Measurements from ENCODE around the gene CLASRP. TPM values are rescaled to one million over a fixed set of nuclear protein-coding genes. Genes with fewer than 3 reads are reported as not detected.
"Not testable (repeated sequence)": the region's sequence is repeated elsewhere in the genome, so short reads cannot be mapped to it uniquely, and the experiment has no call there.

CLASRP gene
- total RNA-seq, 1 experiment from 2014 or later: 38.9 TPM

DNA sequence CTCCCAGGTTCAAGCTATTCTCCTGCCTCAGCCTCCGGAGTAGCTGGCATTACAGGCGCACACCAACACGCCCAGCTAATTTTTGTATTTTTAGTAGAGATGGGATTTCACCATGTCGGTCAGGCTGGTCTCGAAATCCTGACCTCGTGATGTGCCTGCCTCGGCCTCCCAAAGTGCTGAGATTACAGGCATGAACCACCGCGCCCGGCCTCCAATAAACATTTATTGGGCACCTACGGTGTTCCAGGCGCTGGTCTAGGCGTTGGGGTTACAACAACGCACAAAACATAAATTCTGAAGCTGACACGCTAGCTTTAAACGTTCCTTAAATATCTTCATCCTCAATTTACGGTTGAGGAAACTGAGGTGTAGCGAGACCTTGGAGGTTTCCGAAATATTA lies 38.2 kb upstream of the CLASRP start:
- Histone ChIP-seq H2AFZ (ENCODE audit: low read length) (peak overlapping the region; percentile 81; the same call in 1 of the 2 replicates), H3K9ac (ENCODE audit: low read length) (peak overlapping the region; percentile 11; the same call in 1 of the 2 replicates), H3K4me2 (ENCODE audit: low read length) (peak overlapping the region; percentile 90), H3K4me3 (ENCODE audit: low read length) (peak overlapping the region; percentile 61)
- H3F3A ChIP-seq (ENCODE audit: low read length, unreplicated experiment); H4K20me1 ChIP-seq (ENCODE audit: low read length); intact Hi-C loops (cut with micrococcal nuclease); H3K9me2 ChIP-seq (replicated peaks; ENCODE audit: low read length); H3K9me3 ChIP-seq (ENCODE audit: low read length); POLR2A ChIA-PET (ENCODE audit: unreplicated experiment); H3K27ac ChIP-seq (ENCODE audit: low read length); H3K79me2 ChIP-seq (ENCODE audit: low read length); H3K4me1 ChIP-seq (ENCODE audit: insufficient read depth, low read length); DNase-seq; H3K27me3 ChIP-seq (ENCODE audit: low read length); ATAC-seq; H3K36me3 ChIP-seq (ENCODE audit: low read depth, low read length): not testable (repeated sequence)
- TSS peak; percentile 76 for BruUV-seq (replicated peaks)
- CTCF ChIA-PET: interaction anchor here (0.7 kb wide), 1 partner anchor 352 kb away, joined by 7 read pairs; no protein-coding TSS in a partner anchor

GRCh38 chr19:45001087-45001739 lies 37.6 kb upstream of the CLASRP start, which contains the start of gene RELB:
Gene RELB, plus strand, starts transcription at chr19:45001464. Its CDS starts 116 bp downstream, at chr19:45001580.
- DNase-seq (peak; percentile 86), ATAC-seq (peak; percentile 77)
- H4K20me1 ChIP-seq (ENCODE audit: low read length): no peaks in the 10 kb centered on the region
- no TSS peak for BruUV-seq (replicated peaks)
- H2AFZ ChIP-seq (ENCODE audit: low read length): peak within 1 kb of the TSS; percentile 81
- no peaks in the 10 kb centered on the region for H3K79me2 ChIP-seq (ENCODE audit: low read length)
- no peak for TF ChIP-seq EZH2 (IDR thresholded peaks at IDR 0.05; ENCODE audit: low read length, unreplicated experiment)
- TF ChIP-seq, protein P1, sequence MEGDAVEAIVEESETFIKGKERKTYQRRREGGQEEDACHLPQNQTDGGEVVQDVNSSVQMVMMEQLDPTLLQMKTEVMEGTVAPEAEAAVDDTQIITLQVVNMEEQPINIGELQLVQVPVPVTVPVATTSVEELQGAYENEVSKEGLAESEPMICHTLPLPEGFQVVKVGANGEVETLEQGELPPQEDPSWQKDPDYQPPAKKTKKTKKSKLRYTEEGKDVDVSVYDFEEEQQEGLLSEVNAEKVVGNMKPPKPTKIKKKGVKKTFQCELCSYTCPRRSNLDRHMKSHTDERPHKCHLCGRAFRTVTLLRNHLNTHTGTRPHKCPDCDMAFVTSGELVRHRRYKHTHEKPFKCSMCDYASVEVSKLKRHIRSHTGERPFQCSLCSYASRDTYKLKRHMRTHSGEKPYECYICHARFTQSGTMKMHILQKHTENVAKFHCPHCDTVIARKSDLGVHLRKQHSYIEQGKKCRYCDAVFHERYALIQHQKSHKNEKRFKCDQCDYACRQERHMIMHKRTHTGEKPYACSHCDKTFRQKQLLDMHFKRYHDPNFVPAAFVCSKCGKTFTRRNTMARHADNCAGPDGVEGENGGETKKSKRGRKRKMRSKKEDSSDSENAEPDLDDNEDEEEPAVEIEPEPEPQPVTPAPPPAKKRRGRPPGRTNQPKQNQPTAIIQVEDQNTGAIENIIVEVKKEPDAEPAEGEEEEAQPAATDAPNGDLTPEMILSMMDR (conservative IDR thresholded peaks at IDR 0.05; ENCODE audit: low read depth, low read length): no peak
- no peak for TF ChIP-seq EZH2phosphoT487 (IDR thresholded peaks at IDR 0.05; ENCODE audit: borderline replicate concordance, low read length)
- H3F3A ChIP-seq (ENCODE audit: low read length, unreplicated experiment): no peaks in the 10 kb centered on the region
- H3K27me3 ChIP-seq (ENCODE audit: low read length): no peaks in the 10 kb centered on the region
- H3K9me2 ChIP-seq (replicated peaks; ENCODE audit: low read length): no peaks in the 10 kb centered on the region
- POLR2A ChIA-PET (ENCODE audit: unreplicated experiment): interaction anchor here (0.6 kb wide), 2 partner anchors 37 to 262 kb away, joined by 4 read pairs; no protein-coding TSS in a partner anchor
- peak within 1 kb of the TSS; percentile 98 for H3K9ac ChIP-seq (ENCODE audit: low read length)
- CTCF ChIA-PET: interaction anchor here (0.6 to 0.7 kb wide), 2 partner anchors 59 to 353 kb away, joined by 3 to 7 read pairs; no protein-coding TSS in a partner anchor
- intact Hi-C loops (cut with micrococcal nuclease): no loop called here
- no peaks in the 10 kb centered on the region for H3K9me3 ChIP-seq (ENCODE audit: low read length)
- peak within 1 kb of the TSS; percentile 93 for H3K27ac ChIP-seq (ENCODE audit: low read length)
- no peaks in the 10 kb centered on the region for H3K36me3 ChIP-seq (ENCODE audit: low read depth, low read length)
- peak within 1 kb of the TSS; percentile 85 for H3K4me3 ChIP-seq (ENCODE audit: low read length)
- H3K4me2 ChIP-seq (ENCODE audit: low read length): peak within 1 kb of the TSS; percentile 90
- H3K4me1 ChIP-seq (ENCODE audit: insufficient read depth, low read length): no peaks in the 10 kb centered on the region; the same call in 1 of the 2 replicates

- POLR2A ChIA-PET (ENCODE audit: unreplicated experiment): no interaction called here
- ATAC-seq: no peak
These were observed 35.4 kb upstream of the CLASRP start for GRCh38 chr19:45003485-45003884.

More at GRCh38 chr19:45003485-45003884, 35.4 kb upstream of the CLASRP start:
- H3K9me2 ChIP-seq (replicated peaks; ENCODE audit: low read length): no peaks in the 10 kb centered on the region
- CTCF ChIA-PET: no interaction called here
- H3K9me3 ChIP-seq (ENCODE audit: low read length): no peaks in the 10 kb centered on the region
- no peaks in the 10 kb centered on the region for H3F3A ChIP-seq (ENCODE audit: low read length, unreplicated experiment)
- no peaks in the 10 kb centered on the region for H4K20me1 ChIP-seq (ENCODE audit: low read length)
- no peak for DNase-seq
- TF ChIP-seq EZH2 (IDR thresholded peaks at IDR 0.05; ENCODE audit: low read length, unreplicated experiment): no peak
- TF ChIP-seq, protein P1 (conservative IDR thresholded peaks at IDR 0.05; ENCODE audit: low read depth, low read length): no peak
- TF ChIP-seq EZH2phosphoT487 (IDR thresholded peaks at IDR 0.05; ENCODE audit: borderline replicate concordance, low read length): no peak
- no peak overlapping the region for H3K9ac ChIP-seq (ENCODE audit: low read length)
- H3K4me2 ChIP-seq (ENCODE audit: low read length): no peak overlapping the region
- H3K79me2 ChIP-seq (ENCODE audit: low read length): no peaks in the 10 kb centered on the region
- H3K36me3 ChIP-seq (ENCODE audit: low read depth, low read length): no peaks in the 10 kb centered on the region
- TSS peak; percentile 36 for BruUV-seq (replicated peaks)
- H3K27me3 ChIP-seq (ENCODE audit: low read length): no peaks in the 10 kb centered on the region
- intact Hi-C loops (cut with micrococcal nuclease): no loop called here
- no peak overlapping the region for H2AFZ ChIP-seq (ENCODE audit: low read length)
- no peaks in the 10 kb centered on the region; the same call in 1 of the 2 replicates for H3K4me1 ChIP-seq (ENCODE audit: insufficient read depth, low read length)
- H3K27ac ChIP-seq (ENCODE audit: low read length): no peak overlapping the region
- no peak overlapping the region for H3K4me3 ChIP-seq (ENCODE audit: low read length)

Measured in PC-3 (cell line).